DMS53 treated with DMSO at 0.1 percent for 48 hours (cell line): ENCODE measurements around the gene NTPCR.

ENCODE experiments used
- DNase-seq: peaks from one replicate; lab custom pipeline; 2025; ENCODE audit not compliant: unreplicated experiment; lab: John Stamatoyannopoulos, UW

Gene NTPCR

DNA sequence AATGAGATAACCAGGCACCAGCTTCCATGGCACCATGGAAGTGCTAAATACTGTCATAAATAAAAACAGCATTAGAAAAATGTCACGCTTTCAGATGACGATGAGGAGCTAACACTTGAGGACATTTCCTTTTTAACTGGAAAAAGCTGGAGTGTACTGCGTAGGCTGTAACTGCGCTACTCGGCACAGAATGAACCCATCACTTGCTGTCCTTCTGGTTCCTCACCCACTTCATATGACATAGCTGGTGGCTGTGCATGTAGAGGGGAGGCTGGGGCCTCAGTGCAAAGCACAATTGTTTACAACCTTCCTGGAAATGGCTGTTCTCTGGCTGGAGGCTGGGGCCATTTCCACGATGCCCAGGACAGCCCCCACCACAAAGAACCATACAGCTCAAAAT, 55.7 kb downstream of the NTPCR start:
- DNase-seq, result no peak

DNA sequence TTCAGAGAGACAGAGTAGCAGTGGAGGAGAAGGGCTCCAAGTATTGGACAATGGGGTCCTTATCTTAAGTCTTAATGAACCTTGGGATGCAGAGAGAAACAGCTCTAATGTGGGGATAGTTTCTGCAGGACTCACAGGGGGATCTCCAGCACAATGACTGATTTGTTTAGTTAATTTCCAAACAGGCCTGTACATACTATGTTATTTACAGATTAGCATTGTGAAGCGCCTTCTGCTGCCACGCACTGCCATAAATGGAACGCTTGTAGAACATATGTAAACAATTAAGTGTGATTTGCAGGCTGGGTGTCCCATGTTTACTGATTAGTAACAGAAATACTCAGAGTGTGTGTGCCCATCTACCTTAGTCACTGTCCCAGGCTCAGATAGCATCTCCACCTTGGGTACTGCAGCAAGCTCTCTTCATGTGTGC, 56.1 kb downstream of the NTPCR start:
- peak; percentile 6 for DNase-seq

DNA sequence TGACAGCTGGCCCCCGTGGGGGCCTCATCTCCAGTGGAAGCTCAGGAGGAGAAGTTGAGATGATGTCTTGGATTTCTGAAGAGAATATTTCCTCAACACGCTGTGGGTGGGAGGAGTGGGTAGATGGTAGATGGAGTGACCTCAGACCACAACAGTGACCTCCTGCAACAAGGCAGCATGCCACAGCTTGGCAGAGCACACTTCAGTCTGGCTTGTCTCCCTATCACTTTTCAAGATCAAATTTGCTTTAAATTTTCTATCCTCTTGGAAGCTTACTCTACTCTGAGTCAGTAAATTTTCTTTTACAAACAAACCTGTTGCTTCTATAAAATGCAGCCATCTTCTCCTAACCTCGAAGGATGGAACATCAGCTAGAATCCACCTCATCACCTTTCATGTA, 59.7 kb downstream of the NTPCR start:
- DNase-seq, result no peak

DNA sequence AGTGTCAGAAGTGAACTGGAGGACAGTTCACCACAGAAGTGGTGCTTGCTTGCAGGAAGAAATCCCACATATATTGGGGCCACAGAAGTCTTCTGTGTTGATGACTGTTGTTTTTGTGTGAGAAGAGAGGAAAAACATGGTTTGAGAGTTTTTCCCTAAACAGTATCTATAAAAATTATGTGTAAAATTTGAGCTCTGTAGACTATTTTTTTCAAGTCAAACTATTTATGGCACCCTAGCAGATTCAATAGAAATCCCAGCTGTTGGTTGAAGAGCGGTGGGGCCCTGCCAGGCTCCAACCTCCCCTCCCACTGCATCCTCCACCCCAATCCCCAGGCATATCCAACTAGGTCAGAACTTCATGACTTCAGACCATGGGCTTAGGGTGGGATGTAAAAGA, 61.6 kb downstream of the NTPCR start:
- DNase-seq, result no peak

- DNase-seq, result no peak
These were observed 65.6 kb downstream of the NTPCR start for GRCh38 chr1:233015965-233016364.

DNA sequence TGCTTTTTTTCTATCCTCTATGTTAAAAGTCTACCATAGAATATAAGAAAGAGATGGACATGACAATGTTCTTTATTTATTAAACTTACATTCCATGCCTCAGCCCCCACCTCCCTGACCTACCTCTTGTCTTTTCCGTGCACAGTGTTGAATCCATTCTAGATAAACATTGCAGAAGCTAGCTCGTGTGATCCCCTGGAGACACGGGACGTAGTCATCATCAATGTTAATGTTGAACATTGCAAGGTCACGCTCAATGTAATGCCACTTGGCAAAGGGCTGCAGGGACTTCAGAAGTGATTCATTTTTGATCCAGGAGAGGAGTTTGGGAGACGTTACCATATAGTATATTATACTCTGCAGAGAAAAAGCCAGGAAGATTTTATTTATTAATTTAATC, 66.4 kb downstream of the NTPCR start:
- no peak for DNase-seq

GRCh38 chr1:233019083-233019482, 68.7 kb downstream of the NTPCR start:
- DNase-seq, result no peak

- DNase-seq, result no peak
These were observed 69.4 kb downstream of the NTPCR start for GRCh38 chr1:233019778-233020325.

DNA sequence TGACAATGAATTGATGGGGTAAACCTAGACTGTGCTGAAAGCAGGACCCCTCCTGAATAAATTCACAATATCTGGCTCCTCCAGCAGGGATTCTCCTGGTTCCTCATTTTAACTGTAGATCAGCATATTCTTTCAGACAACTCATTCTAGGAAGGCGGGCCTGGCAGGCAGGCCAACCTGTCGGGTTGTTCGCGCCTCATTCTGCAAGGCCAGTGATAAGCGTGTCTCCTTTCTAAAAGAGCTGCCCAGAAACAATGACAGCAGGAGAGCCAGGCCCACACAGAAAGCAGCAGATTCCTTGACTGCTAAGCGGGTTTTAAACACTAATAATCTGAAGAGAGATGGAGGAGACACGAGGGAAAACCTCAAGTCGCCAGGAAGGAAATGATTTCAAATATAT, 70.0 kb downstream of the NTPCR start:
- no peak for DNase-seq

DNA sequence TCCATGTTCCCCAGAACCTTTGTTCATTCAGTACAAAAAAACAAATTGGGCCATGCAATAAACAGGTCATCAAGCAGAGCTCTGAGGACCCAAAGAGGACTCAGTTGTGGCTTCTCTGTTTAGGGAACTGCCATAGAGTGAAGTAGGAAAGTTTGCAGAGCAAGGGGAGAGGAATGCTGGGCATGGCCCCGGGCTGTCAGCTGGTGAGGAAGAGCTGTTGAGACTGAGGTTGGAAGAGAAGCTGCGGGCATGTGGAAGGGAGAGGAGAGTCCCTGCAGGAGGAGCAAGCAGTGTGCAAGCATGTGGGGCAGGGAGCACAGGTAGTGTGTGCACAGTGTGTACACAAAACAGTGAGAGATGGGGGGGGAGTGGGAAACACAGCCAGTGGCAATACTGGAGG, 71.8 kb downstream of the NTPCR start:
- no peak for DNase-seq

- no peak for DNase-seq
These were observed 73.8 kb downstream of the NTPCR start for GRCh38 chr1:233024199-233024598.

- DNase-seq, result peak; percentile 36
These were observed 74.7 kb downstream of the NTPCR start for GRCh38 chr1:233025157-233025556.

DNA sequence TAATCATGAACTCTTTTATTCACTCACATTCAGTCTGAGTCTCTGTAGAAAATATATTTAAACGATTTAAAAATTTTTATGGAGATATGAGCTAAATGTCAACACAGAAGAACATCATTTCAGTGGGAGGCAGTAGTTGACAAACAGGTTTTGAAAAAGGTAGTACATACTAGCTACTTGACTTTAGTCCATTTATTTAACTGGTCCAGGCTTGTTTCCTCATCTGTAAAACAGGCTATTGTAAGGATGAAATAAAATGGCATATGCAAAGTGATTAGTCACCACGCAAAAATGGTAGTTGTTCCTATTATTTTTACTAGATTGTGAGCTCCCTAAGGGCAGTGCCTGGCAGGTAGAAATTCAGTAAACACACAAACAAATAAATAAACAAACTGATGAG, 75.2 kb downstream of the NTPCR start:
- peak; percentile 36 for DNase-seq

DNA sequence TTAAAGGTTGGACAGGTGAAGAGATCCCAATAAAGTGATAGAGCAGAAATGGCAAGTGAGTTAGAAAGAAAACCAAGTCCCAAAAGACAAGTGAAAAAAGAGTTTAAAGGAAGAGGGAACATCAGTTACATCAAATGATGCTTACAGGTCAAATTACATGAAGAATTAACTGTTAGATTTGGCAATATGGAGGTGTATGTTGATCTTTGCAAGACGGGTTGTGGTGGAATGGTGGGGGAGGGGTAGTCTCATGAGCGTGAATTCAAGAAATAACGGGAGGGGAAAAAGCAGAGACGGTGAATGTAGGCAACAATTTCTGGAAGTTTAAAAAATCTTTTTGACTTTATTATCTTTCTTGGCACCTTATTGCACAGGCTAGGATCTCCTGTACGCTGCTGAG, 76.6 kb downstream of the NTPCR start:
- no peak for DNase-seq

GRCh38 chr1:233031521-233031920, 81.1 kb downstream of the NTPCR start:
- no peak for DNase-seq

DNA sequence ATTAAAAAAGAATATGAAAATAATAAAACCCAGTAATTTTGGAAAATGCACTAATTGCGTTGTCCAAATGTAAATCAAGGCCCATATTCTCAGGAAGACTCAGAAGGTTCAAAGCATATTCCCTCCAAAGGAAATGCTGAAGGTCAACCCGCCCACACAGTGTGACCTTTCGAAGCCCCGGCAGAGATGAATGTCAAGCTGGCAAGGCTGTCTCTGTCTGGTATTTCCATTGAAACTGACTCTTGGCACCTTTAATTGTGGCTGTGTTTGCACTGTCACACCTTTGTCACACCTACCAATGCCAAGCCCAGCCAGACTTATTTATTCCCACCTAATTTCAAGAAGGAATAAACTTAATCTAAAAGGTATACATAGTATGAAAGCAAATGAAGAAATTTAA, 82.5 kb downstream of the NTPCR start:
- DNase-seq, result no peak

GRCh38 chr1:233033361-233033760, 83.0 kb downstream of the NTPCR start:
- no peak for DNase-seq
